GM19351 (cell line): ENCODE measurements around the gene TBC1D4.

Experiments
- ATAC-seq: cut with Tn5 transposase; IDR thresholded peaks from one replicate; pipeline ENCODE4 v1.9.1; 2021; ENCODE audit warnings: mild to moderate bottlenecking, moderate library complexity; ENCODE audit not compliant: unreplicated experiment

The TBC1D4 gene

GRCh38 chr13:75419656-75420055 lies 62.3 kb downstream of the TBC1D4 start:
- no peak for ATAC-seq

GRCh38 chr13:75418997-75419396 lies 63.0 kb downstream of the TBC1D4 start:
- no peak for ATAC-seq

GRCh38 chr13:75418186-75418843 lies 63.7 kb downstream of the TBC1D4 start:
- no peak for ATAC-seq

- no peak for ATAC-seq
Measured at GRCh38 chr13:75417656-75418055, 64.3 kb downstream of the TBC1D4 start.

DNA sequence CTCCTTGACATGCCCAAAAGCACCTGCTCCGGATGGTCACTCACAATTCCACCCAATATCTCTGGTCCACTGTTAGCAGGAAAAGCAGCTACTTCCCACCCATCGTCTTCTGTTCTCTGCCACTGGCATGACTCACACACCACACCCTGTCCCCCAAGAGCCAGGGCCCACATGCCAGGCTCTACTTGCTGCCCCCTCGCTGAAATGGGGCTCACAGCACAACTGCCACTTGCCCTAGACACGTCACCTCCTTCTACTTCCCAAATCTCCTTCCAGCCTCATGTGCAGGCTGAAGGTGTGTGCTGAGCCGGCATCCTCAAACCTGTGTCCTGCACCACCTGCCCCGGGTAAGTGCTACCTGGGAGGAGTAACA lies 65.0 kb downstream of the TBC1D4 start:
- ATAC-seq = peak; percentile 13

- ATAC-seq = peak; percentile 61
Measured at GRCh38 chr13:75416327-75417011, 65.5 kb downstream of the TBC1D4 start.

DNA sequence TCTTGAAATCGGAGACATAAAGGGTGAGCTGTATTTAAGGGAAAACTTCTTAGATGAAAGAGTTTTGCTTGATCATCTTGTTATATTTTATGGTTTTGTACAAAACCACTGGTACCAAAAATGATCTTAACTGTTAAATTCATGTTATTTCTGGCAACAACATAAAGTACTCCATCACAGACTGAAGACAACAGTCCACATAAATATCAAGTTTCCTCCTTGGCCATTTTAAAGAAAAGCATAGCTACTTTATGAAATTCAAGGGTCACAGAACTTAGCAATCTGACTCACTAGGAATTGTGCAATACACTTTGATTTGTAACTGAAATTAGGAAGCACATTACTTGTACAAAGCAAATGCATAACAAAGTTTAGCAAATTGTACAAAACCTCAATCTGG lies 66.3 kb downstream of the TBC1D4 start:
- no peak for ATAC-seq

DNA sequence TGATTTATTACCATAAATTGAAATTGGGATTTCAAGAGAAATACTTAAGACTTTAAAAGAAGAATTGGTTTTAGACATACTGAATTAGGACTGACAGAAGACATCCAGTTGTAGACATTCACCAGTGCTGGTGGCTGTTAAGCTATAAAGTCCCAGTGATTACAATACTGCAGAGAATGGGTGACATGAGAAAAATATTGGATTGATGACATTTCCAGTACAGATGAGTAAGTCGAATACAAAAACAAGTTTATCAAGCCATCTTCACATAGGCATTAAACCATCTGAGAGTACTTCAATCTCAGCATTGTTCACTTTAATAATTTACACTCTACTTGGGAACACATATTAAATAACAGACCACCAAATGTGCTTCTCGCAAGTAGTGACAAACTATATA lies 66.8 kb downstream of the TBC1D4 start:
- ATAC-seq = no peak

- peak; percentile 35 for ATAC-seq
Measured at GRCh38 chr13:75414036-75414827, 67.7 kb downstream of the TBC1D4 start.

GRCh38 chr13:75411924-75412537 lies 69.9 kb downstream of the TBC1D4 start:
- ATAC-seq = no peak

GRCh38 chr13:75410207-75410606 lies 71.8 kb downstream of the TBC1D4 start:
- ATAC-seq = no peak

DNA sequence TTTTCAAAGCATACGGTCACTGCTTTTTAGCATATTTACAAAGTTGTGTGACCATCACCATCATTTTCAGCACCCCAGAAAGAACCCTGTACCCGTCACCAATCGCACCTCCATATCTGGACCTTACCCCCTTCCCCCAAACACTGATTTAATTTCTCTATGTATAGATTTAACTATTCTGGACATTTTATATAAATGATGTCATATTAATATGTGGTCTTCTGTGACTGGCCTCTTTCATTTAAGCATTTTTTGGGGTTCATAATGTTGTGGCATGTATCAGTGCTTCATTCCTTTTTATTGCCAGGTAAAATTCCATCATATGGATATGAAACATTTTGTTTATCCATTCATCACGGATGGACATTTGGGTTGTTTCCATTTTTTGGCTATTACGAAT lies 74.0 kb downstream of the TBC1D4 start:
- no peak for ATAC-seq

- ATAC-seq = no peak
Measured at GRCh38 chr13:75407473-75407872, 74.5 kb downstream of the TBC1D4 start.

- ATAC-seq = no peak
Measured at GRCh38 chr13:75405976-75406703, 75.8 kb downstream of the TBC1D4 start.

DNA sequence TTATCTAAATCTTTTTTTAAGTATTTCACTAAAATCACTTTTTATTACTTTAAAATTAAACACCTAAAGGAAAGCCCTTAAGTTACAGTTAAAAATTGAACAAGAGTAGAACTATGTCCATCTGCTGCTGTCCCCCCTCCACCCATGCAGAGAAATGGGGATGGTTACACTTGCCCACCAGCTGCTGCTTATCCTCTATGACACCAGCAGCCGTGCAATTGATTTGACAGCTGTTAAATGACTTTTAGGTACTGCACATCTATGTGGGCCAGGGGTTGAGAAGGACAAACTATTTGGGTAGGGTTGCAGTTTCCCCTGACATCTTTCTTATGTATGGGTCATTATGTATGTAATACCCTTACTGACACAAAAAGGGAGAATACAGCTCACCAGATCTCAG lies 77.2 kb downstream of the TBC1D4 start:
- ATAC-seq = no peak

DNA sequence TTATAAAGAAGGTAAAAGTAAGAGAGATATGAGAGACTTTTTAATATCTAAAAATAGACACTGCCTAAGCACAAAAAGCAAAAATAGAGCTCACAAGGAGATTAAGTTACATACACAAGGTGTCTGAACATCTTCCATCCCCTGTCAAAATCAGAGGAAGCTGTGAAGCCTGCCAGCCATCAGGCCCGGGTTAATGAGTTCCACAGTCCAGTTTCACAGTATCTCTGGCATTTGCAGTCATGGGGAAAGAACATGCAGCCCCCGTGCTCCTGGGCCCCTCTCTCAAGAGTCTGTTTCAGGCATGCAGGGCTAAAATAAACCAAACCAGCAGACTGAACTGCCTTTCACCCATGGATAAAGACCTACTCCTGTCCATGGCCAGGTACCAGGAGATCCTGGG lies 79.2 kb downstream of the TBC1D4 start:
- no peak for ATAC-seq

- ATAC-seq = no peak
Measured at GRCh38 chr13:75400775-75401174, 81.2 kb downstream of the TBC1D4 start.

- no peak for ATAC-seq
Measured at GRCh38 chr13:75399879-75400217, 82.1 kb downstream of the TBC1D4 start.

GRCh38 chr13:75399168-75399878 lies 82.6 kb downstream of the TBC1D4 start:
- ATAC-seq = no peak

DNA sequence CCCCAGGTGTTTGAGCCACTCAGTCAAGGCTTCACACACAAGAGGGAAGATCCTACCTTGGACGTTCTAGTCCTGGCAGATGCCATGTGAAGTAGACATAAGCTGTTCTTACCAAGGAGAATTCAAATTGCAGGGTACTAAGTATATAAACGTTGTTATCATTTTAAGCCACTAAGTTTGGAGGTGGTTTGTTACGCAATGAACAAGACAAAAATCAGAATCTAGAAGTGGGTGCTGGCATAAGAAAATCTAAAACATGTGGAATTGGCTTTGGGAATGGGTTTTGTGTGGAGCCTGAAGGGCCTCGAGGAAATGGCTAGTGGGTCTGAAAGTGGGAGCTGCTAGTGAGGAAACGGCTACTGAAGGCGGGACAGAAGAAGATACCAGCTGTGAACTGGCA lies 83.9 kb downstream of the TBC1D4 start:
- no peak for ATAC-seq
